Measurements from ENCODE around the gene CIAO2A. TPM values are rescaled to one million over a fixed set of nuclear protein-coding genes. Genes with fewer than 3 reads are reported as not detected.
A peak's percentile ranks its signal among the peaks of the same experiment; 100 is the strongest.

CIAO2A gene
- total RNA-seq, 1 experiment from 2014 or later, result 116 TPM

- Histone ChIP-seq H3K4me3 (no peak overlapping the region), H3K9me3 (replicated peaks) (no peaks in the 10 kb centered on the region), H3K27ac (no peak overlapping the region), H3K27me3 (replicated peaks) (no peaks in the 10 kb centered on the region), H3K4me1 (replicated peaks) (peaks cover 5% of the 10 kb centered on the region), H3K36me3 (no peaks in the 10 kb centered on the region)
- DNase-seq (ENCODE audit: low read depth in 1 of 2, low spot score in 2 of 2), result no peak
These were observed 42.6 kb downstream of the CIAO2A start for GRCh38 chr15:64051093-64051402.

- Histone ChIP-seq H3K4me1 (replicated peaks) (peaks cover 5% of the 10 kb centered on the region), H3K27me3 (replicated peaks) (no peaks in the 10 kb centered on the region), H3K4me3 (no peak overlapping the region), H3K36me3 (no peaks in the 10 kb centered on the region), H3K9me3 (replicated peaks) (no peaks in the 10 kb centered on the region), H3K27ac (no peak overlapping the region)
- no peak for DNase-seq (ENCODE audit: low read depth in 1 of 2, low spot score in 2 of 2)
These were observed 43.2 kb downstream of the CIAO2A start for GRCh38 chr15:64050281-64051092.

GRCh38 chr15:64048781-64049460, 44.7 kb downstream of the CIAO2A start:
- no peak overlapping the region for H3K4me3 ChIP-seq
- no peaks in the 10 kb centered on the region for H3K27me3 ChIP-seq (replicated peaks)
- H3K27ac ChIP-seq, result no peak overlapping the region
- H3K9me3 ChIP-seq (replicated peaks), result no peaks in the 10 kb centered on the region
- peaks cover 5% of the 10 kb centered on the region for H3K4me1 ChIP-seq (replicated peaks)
- no peaks in the 10 kb centered on the region for H3K36me3 ChIP-seq
- DNase-seq (ENCODE audit: low read depth in 1 of 2, low spot score in 2 of 2), result no peak

GRCh38 chr15:64046421-64047153, 47.1 kb downstream of the CIAO2A start, which contains the start of gene DAPK2:
Gene DAPK2 (minus strand): TSS chr15:64046485. CDS start chr15:64040261, 6,224 bp downstream.
- no peaks in the 10 kb centered on the region for H3K36me3 ChIP-seq
- H3K27me3 ChIP-seq (replicated peaks), result 0 out of 2 replicates have a peak, but pooled peaks cover 3% of the 10 kb centered on the region
- peak within 1 kb of the TSS; percentile 38 for H3K4me3 ChIP-seq
- DNase-seq (ENCODE audit: low read depth in 1 of 2, low spot score in 2 of 2), result peak; percentile 63 to 67
- peaks cover 5% of the 10 kb centered on the region for H3K4me1 ChIP-seq (replicated peaks)
- H3K9me3 ChIP-seq (replicated peaks), result no peaks in the 10 kb centered on the region
- H3K27ac ChIP-seq, result no peak within 1 kb of the TSS

- Histone ChIP-seq H3K27me3 (replicated peaks) (0 out of 2 replicates have a peak, but pooled peaks cover 3% of the 10 kb centered on the region), H3K4me1 (replicated peaks) (peaks cover 5% of the 10 kb centered on the region), H3K9me3 (replicated peaks) (no peaks in the 10 kb centered on the region), H3K4me3 (peak overlapping the region; percentile 38), H3K27ac (no peak overlapping the region), H3K36me3 (no peaks in the 10 kb centered on the region)
- peak in 1 of 2 experiments; percentile 9 for DNase-seq (ENCODE audit: low read depth in 1 of 2, low spot score in 2 of 2)
These were observed 47.7 kb downstream of the CIAO2A start for GRCh38 chr15:64045774-64046420.

- H3K27ac ChIP-seq, result no peak overlapping the region
- H3K27me3 ChIP-seq (replicated peaks), result 0 out of 2 replicates have a peak, but pooled peaks cover 3% of the 10 kb centered on the region
- no peaks in the 10 kb centered on the region for H3K9me3 ChIP-seq (replicated peaks)
- H3K4me3 ChIP-seq, result no peak overlapping the region
- H3K4me1 ChIP-seq (replicated peaks), result peaks cover 5% of the 10 kb centered on the region
- H3K36me3 ChIP-seq, result no peaks in the 10 kb centered on the region
- DNase-seq (ENCODE audit: low read depth in 1 of 2, low spot score in 2 of 2), result no peak
These were observed 48.6 kb downstream of the CIAO2A start for GRCh38 chr15:64045101-64045435.

GRCh38 chr15:64044300-64045100, 49.1 kb downstream of the CIAO2A start:
- H3K36me3 ChIP-seq, result no peaks in the 10 kb centered on the region
- H3K4me3 ChIP-seq, result no peak overlapping the region
- H3K9me3 ChIP-seq (replicated peaks), result no peaks in the 10 kb centered on the region
- H3K27me3 ChIP-seq (replicated peaks), result 0 out of 2 replicates have a peak, but pooled peaks cover 3% of the 10 kb centered on the region
- no peak for DNase-seq (ENCODE audit: low read depth in 1 of 2, low spot score in 2 of 2)
- peaks cover 5% of the 10 kb centered on the region for H3K4me1 ChIP-seq (replicated peaks)
- H3K27ac ChIP-seq, result no peak overlapping the region

GRCh38 chr15:64038878-64039610, 54.6 kb downstream of the CIAO2A start:
- Histone ChIP-seq H3K27ac (no peak overlapping the region), H3K4me1 (replicated peaks) (no peaks in the 10 kb centered on the region), H3K36me3 (no peaks in the 10 kb centered on the region), H3K4me3 (no peak overlapping the region), H3K27me3 (replicated peaks) (0 out of 2 replicates have a peak, but pooled peaks cover 3% of the 10 kb centered on the region), H3K9me3 (replicated peaks) (no peaks in the 10 kb centered on the region)
- no peak for DNase-seq (ENCODE audit: low read depth in 1 of 2, low spot score in 2 of 2)

- Histone ChIP-seq H3K27me3 (replicated peaks) (0 out of 2 replicates have a peak, but pooled peaks cover 2% of the 10 kb centered on the region), H3K4me3 (no peak overlapping the region), H3K36me3 (no peaks in the 10 kb centered on the region), H3K27ac (no peak overlapping the region), H3K4me1 (replicated peaks) (no peaks in the 10 kb centered on the region), H3K9me3 (replicated peaks) (no peaks in the 10 kb centered on the region)
- DNase-seq (ENCODE audit: low read depth in 1 of 2, low spot score in 2 of 2), result no peak
These were observed 55.7 kb downstream of the CIAO2A start for GRCh38 chr15:64037966-64038365.

- Histone ChIP-seq H3K4me3 (no peak overlapping the region), H3K9me3 (replicated peaks) (no peaks in the 10 kb centered on the region), H3K27me3 (replicated peaks) (no peaks in the 10 kb centered on the region), H3K36me3 (no peaks in the 10 kb centered on the region), H3K4me1 (replicated peaks) (no peaks in the 10 kb centered on the region), H3K27ac (no peak overlapping the region)
- DNase-seq (ENCODE audit: low read depth in 1 of 2, low spot score in 2 of 2), result no peak
These were observed 56.5 kb downstream of the CIAO2A start for GRCh38 chr15:64037116-64037515.

GRCh38 chr15:64035525-64035924, 58.1 kb downstream of the CIAO2A start:
- DNase-seq (ENCODE audit: low read depth in 1 of 2, low spot score in 2 of 2), result no peak
- no peaks in the 10 kb centered on the region for H3K4me1 ChIP-seq (replicated peaks)
- no peaks in the 10 kb centered on the region for H3K36me3 ChIP-seq
- H3K27me3 ChIP-seq (replicated peaks), result 0 out of 2 replicates have a peak, but pooled peaks cover 5% of the 10 kb centered on the region
- no peak overlapping the region for H3K4me3 ChIP-seq
- no peaks in the 10 kb centered on the region for H3K9me3 ChIP-seq (replicated peaks)
- H3K27ac ChIP-seq, result no peak overlapping the region

- Histone ChIP-seq H3K27me3 (replicated peaks) (0 out of 2 replicates have a peak, but pooled peaks cover 5% of the 10 kb centered on the region), H3K4me1 (replicated peaks) (no peaks in the 10 kb centered on the region), H3K9me3 (replicated peaks) (no peaks in the 10 kb centered on the region), H3K36me3 (no peaks in the 10 kb centered on the region), H3K4me3 (no peak overlapping the region), H3K27ac (no peak overlapping the region)
- no peak for DNase-seq (ENCODE audit: low read depth in 1 of 2, low spot score in 2 of 2)
These were observed 59.1 kb downstream of the CIAO2A start for GRCh38 chr15:64034519-64034918.

Data from SJSA1 (cell line).